GM12864 (cell line): ENCODE measurements around the gene HUWE1.
A peak's percentile ranks its signal among the peaks of the same experiment; 100 is the strongest.

Experiments used
- DNase-seq: peaks from one replicate; pipeline ENCODE4 v3.0.0-alpha.2; 2011; ENCODE audit warnings: low read depth
- H3K4me3 ChIP-seq: 2 replicates; pipeline ENCODE4 v1.5.1; 2011; ENCODE audit warnings: mild to moderate bottlenecking, low read depth, low read length, control low read depth
- CTCF ChIP-seq: IDR thresholded peaks from 2 replicates; pipeline ENCODE4 v1.5.1; 2011; ENCODE audit warnings: low read depth, mild to moderate bottlenecking, moderate library complexity, low read length, control low read depth, inconsistent platforms; ENCODE audit errors: missing control alignments

HUWE1 gene

GRCh38 chrX:53684415-53685192 lies 1.9 kb downstream of the HUWE1 start:
- TF ChIP-seq CTCF = no peak
- peak overlapping the region; percentile 82 for H3K4me3 ChIP-seq
- no peak for DNase-seq

GRCh38 chrX:53683556-53684414 lies 2.7 kb downstream of the HUWE1 start:
- DNase-seq = peak; percentile 95
- no peak for TF ChIP-seq CTCF
- peak overlapping the region; percentile 82 for H3K4me3 ChIP-seq

GRCh38 chrX:53682885-53683555 lies 3.5 kb downstream of the HUWE1 start:
- no peak for TF ChIP-seq CTCF
- peak overlapping the region; percentile 82 for H3K4me3 ChIP-seq
- DNase-seq = no peak

- H3K4me3 ChIP-seq = no peak overlapping the region
- TF ChIP-seq CTCF = no peak
- DNase-seq = no peak
Measured at GRCh38 chrX:53681661-53682060, 4.9 kb downstream of the HUWE1 start.

- peak; percentile 20 for TF ChIP-seq CTCF
- no peak for DNase-seq
- H3K4me3 ChIP-seq = no peak overlapping the region
Measured at GRCh38 chrX:53678667-53679066, 7.9 kb downstream of the HUWE1 start.

- no peak for DNase-seq
- TF ChIP-seq CTCF = no peak
- no peak overlapping the region for H3K4me3 ChIP-seq
Measured at GRCh38 chrX:53677286-53677685, 9.2 kb downstream of the HUWE1 start.
